SJSA1 (cell line): ENCODE measurements around the gene CRAMP1. TPM values are rescaled to one million over a fixed set of nuclear protein-coding genes. Genes with fewer than 3 reads are reported as not detected.

Experiments
- DNase-seq, 2 experiments: peaks; one replicate each; pipeline ENCODE4 v3.0.0-alpha.2; 2015 to 2020; ENCODE audit warnings: low spot score in 2 of 2, low read depth in 1 of 2
- H3K27ac ChIP-seq: fragments of 250-450 bp; sonication (Bioruptor Pico); 2 replicates; pipeline ENCODE4 v1.5.1; 2020; ENCODE audit warnings: mild to moderate bottlenecking, moderate library complexity
- H3K27me3 ChIP-seq: fragments of 250-450 bp; sonication (Bioruptor Pico); replicated peaks from 2 replicates; pipeline ENCODE4 v1.5.1; 2020; ENCODE audit warnings: mild to moderate bottlenecking, moderate library complexity
- H3K36me3 ChIP-seq: fragments of 250-450 bp; sonication (Bioruptor Pico); 2 replicates; pipeline ENCODE4 v1.5.1; 2020; ENCODE audit warnings: mild to moderate bottlenecking
- H3K4me1 ChIP-seq: fragments of 250-450 bp; sonication (Bioruptor Pico); replicated peaks from 2 replicates; pipeline ENCODE4 v1.6.1; 2021; ENCODE audit warnings: mild to moderate bottlenecking
- H3K4me3 ChIP-seq: fragments of 250-450 bp; sonication (Bioruptor Pico); 2 replicates; pipeline ENCODE4 v1.5.1; 2020; ENCODE audit warnings: mild to moderate bottlenecking
- H3K9me3 ChIP-seq: fragments of 250-450 bp; sonication (Bioruptor Pico); replicated peaks from 2 replicates; pipeline ENCODE4 v1.5.1; 2020; ENCODE audit warnings: mild to moderate bottlenecking
- total RNA-seq: library from RNA; depleted of rRNA; stranded (reverse); fragments of >200 nt; shearing (Covaris generic); gene quantifications from 2 replicates; pipeline ENCODE4 v1.2.3, GENCODE V29; 2014

Gene CRAMP1
- total RNA-seq, 1 experiment from 2014 or later: 10.3 TPM

DNA sequence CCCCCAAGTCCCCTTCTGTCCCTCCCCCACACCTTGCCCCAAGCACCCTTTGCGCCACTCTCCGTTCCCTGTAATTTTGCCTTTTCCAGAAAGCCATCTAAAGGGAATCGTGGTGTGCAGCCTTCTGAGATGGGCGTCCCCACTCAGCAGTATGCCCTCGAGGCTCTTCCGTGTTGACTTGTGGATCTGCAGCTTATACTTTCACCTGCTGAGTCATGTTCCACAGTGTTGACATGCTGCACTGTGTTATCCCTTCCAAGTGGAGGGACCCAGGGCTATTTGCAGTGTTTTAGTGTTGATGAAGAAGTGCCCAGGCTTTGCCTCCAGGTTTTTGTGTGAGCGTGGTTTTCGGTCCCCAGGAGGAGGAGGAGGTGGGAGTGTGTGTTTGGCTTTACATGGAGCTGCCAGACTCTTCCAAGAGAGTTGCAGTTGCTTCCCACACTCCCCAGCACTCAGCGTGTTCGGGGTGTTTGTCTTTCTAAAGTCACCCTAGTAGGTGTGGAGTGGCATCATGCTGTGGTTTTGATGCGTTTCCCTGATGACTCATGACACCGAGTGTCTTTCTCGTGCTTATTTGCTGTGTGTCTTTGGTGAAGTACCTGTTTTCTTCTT is 33.9 kb downstream of the CRAMP1 start:
- H3K27me3 ChIP-seq: no peaks in the 10 kb centered on the region
- peaks cover 51% of the 10 kb centered on the region for H3K36me3 ChIP-seq
- no peak overlapping the region for H3K4me3 ChIP-seq
- peaks cover 15% of the 10 kb centered on the region for H3K4me1 ChIP-seq
- peak in 1 of 2 experiments; percentile 38 for DNase-seq
- no peaks in the 10 kb centered on the region for H3K9me3 ChIP-seq
- H3K27ac ChIP-seq: peak overlapping the region; percentile 14; the same call in 1 of the 2 replicates

DNA sequence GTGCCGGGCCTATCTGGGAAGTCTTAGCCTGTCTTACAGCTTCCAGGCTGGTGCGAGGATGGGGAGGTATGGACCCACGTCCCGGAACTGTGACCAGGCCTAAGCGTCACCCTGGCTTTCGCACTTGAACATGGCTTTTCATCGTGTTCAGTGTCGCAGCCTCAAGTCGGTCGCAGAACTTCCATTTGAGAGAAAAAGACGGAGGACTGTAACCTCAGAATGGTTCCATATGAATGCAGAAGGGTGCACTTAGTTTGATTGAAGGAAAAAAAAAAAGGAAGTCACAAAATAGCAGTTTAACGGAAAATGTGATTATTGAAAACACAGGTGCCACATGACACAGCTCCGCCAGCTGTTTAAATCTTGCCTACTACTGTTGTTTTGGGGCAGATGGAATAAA is 35.7 kb downstream of the CRAMP1 start:
- peaks cover 15% of the 10 kb centered on the region for H3K4me1 ChIP-seq
- no peaks in the 10 kb centered on the region for H3K9me3 ChIP-seq
- H3K4me3 ChIP-seq: no peak overlapping the region

DNA sequence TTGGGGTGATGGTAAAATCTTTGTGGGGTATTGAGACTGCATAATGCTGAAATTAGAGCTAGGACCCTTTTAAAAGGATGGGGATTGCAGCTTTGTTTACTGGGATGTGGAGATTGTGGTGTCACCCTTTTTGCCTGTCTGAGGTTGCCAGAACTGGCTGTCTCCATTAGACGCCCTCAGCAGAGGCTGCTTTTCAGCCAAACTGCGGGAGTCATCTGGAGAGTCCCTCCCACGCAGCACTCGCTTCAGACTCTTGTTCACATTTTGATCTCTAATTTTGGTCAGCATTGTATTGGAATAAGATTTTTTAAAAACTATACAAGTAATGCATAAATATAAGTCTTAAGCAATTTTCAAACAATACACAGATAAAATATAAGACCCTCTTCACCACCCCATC is 38.0 kb downstream of the CRAMP1 start:
- Histone ChIP-seq H3K27ac (no peak overlapping the region), H3K9me3 (no peaks in the 10 kb centered on the region), H3K4me3 (no peak overlapping the region), H3K27me3 (no peaks in the 10 kb centered on the region), H3K4me1 (peaks cover 15% of the 10 kb centered on the region), H3K36me3 (peaks cover 59% of the 10 kb centered on the region)
- DNase-seq: no peak

More for the DNA sequence above, 35.7 kb downstream of the CRAMP1 start:
- DNase-seq: no peak
- no peak overlapping the region for H3K27ac ChIP-seq
- H3K27me3 ChIP-seq: no peaks in the 10 kb centered on the region
- H3K36me3 ChIP-seq: peaks cover 51% of the 10 kb centered on the region

DNA sequence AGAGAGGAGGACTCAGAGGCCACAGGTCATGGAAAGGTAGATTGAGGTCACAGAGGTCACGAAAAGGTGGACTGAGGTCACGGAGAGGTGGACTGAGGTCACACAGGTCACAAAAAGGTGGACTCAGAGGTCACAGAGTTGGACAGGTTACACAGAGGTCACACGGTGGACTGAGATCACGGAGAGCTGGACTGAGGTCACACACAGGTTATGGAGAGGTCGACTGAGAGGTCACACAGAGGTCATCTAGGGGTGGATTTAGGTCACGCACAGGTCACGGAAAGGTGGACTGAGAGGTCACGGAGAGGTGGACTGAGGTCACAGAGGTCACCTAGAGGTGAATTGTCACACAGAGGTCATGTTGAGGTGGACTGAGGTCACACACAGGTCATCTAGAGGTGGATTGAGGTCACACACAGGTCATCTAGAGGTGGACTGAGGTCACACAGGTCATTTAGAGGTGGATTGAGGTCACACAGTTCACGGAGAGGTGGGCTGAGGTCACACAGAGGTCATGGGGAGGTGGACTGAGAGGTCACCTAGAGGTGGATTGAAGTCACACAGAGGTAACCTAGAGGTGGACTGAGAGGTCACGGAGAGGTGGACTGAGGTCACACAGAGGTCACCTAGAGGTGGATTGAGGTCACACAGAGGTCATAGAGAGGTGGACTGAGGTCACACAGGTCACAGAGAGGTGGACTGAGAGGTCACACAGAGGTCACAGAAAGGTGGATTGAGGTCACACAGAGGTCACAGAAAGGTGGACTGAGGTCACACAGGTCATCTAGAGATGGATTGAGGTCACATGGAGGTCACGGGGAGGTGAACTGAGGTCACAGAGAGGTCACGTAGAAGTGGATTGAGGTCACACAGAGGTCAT is 39.2 kb downstream of the CRAMP1 start:
- no peak overlapping the region for H3K27ac ChIP-seq
- H3K4me1 ChIP-seq: peaks cover 3% of the 10 kb centered on the region
- H3K9me3 ChIP-seq: no peaks in the 10 kb centered on the region
- DNase-seq: no peak
- no peaks in the 10 kb centered on the region for H3K27me3 ChIP-seq
- peaks cover 61% of the 10 kb centered on the region for H3K36me3 ChIP-seq
- no peak overlapping the region for H3K4me3 ChIP-seq

DNA sequence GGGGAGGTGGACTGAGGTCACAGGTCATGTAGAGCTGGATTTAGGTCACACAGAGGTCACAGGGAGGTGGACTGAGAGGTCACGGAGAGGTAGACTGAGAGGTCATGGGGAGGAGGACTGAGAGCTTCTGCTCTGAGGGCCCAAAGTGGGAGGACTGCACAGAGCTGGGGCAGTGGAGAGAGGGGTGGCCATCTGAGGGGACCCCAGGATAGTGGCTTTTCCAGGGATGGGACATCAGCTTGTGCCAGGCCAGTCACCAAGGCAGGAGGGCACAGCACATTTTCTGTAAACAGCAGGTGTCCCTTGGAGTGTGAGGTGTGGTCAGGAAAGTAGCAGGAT is 39.8 kb downstream of the CRAMP1 start:
- Histone ChIP-seq H3K36me3 (peaks cover 61% of the 10 kb centered on the region), H3K4me1 (no peaks in the 10 kb centered on the region), H3K9me3 (no peaks in the 10 kb centered on the region), H3K27me3 (no peaks in the 10 kb centered on the region), H3K4me3 (no peak overlapping the region), H3K27ac (no peak overlapping the region)
- DNase-seq: no peak

DNA sequence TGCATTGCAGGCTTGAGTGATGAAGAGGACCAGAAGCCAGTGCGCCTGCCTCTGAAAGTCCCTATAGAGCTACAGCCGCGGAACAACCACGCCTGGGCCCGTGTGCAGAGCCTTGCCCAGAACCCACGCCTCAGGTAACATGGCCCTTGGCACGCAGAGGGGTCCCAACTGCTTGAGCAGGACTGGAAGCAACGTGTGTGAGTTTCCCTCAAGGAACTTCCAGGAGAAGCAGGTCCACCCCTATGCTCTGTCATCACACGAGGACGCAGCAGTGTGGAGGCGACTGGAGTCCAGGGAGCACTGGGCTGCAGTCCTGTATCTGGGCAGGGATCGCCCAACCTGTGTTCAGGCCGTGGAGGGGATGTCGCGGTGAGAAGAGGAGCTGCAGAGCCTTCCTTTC is 40.9 kb downstream of the CRAMP1 start:
- no peak overlapping the region for H3K27ac ChIP-seq
- DNase-seq: no peak
- H3K9me3 ChIP-seq: no peaks in the 10 kb centered on the region
- no peak overlapping the region for H3K4me3 ChIP-seq
- no peaks in the 10 kb centered on the region for H3K27me3 ChIP-seq
- H3K36me3 ChIP-seq: peaks cover 67% of the 10 kb centered on the region
- H3K4me1 ChIP-seq: no peaks in the 10 kb centered on the region

DNA sequence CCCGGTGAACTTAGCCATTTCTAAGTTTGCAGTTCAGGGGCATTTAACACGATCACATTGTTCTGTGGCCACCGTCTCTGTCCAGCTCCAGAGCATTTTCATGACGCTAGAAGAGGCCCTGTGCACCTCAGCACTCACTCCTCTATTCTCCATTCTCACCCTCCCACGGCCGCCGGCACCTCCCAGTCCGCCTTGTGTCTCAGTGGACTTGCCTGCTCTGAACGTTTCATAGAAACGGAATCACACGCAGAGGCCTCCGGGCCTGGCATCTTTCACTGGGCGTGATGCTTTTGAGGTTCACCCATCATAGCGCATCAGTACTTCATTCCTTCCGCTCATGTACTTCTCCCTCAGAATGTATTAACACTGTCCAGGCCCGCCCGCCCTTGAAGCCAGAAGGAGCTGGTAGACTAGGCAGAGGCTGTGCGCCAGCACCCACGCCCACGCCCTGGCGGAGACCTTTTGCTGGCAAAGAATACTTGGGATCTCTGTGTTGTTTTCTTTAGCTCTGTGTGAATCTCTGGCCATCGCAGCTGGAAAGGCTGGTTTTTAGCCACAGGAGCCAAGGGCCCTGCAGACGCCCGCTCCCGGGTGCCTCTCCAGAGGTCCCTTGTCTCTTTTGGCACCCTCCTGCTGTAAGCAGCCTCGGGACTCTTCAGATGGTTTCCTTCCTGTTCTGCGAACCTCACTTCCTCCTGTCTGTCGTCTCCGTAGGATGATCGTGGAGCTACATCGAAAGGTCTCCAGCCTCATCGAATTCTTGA is 42.5 kb downstream of the CRAMP1 start:
- Histone ChIP-seq H3K4me3 (no peak overlapping the region), H3K27me3 (no peaks in the 10 kb centered on the region), H3K9me3 (no peaks in the 10 kb centered on the region), H3K4me1 (no peaks in the 10 kb centered on the region), H3K27ac (no peak overlapping the region), H3K36me3 (peaks cover 83% of the 10 kb centered on the region)
- no peak for DNase-seq

DNA sequence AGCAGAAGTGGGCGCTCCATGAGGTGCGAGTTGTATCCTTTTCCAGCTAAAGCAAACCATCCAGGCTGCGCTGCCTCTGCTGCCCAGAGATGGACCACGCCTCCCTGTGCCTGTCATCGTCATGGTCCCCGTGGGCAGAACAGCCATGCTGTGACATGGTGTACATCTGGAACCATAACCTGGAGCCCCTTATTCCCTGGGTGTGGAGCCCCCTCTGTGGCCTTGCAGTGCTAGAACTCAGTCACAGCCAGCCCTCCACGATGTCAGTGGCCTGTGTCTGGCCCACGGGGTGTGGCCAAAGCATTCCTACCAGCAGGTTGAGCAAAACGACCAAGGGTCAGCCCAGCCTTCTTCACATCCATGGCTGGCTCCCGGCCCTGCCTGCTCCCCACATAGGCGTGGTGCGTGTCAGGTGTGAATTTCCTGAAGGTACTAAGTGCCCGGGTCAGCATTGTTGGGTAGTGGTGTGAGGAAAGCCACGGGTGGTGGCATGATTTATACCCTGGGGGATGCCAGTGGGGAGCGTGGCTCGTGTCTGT is 43.2 kb downstream of the CRAMP1 start:
- DNase-seq: no peak
- Histone ChIP-seq H3K9me3 (no peaks in the 10 kb centered on the region), H3K27ac (no peak overlapping the region), H3K36me3 (peaks cover 89% of the 10 kb centered on the region), H3K27me3 (no peaks in the 10 kb centered on the region), H3K4me1 (no peaks in the 10 kb centered on the region), H3K4me3 (no peak overlapping the region)

DNA sequence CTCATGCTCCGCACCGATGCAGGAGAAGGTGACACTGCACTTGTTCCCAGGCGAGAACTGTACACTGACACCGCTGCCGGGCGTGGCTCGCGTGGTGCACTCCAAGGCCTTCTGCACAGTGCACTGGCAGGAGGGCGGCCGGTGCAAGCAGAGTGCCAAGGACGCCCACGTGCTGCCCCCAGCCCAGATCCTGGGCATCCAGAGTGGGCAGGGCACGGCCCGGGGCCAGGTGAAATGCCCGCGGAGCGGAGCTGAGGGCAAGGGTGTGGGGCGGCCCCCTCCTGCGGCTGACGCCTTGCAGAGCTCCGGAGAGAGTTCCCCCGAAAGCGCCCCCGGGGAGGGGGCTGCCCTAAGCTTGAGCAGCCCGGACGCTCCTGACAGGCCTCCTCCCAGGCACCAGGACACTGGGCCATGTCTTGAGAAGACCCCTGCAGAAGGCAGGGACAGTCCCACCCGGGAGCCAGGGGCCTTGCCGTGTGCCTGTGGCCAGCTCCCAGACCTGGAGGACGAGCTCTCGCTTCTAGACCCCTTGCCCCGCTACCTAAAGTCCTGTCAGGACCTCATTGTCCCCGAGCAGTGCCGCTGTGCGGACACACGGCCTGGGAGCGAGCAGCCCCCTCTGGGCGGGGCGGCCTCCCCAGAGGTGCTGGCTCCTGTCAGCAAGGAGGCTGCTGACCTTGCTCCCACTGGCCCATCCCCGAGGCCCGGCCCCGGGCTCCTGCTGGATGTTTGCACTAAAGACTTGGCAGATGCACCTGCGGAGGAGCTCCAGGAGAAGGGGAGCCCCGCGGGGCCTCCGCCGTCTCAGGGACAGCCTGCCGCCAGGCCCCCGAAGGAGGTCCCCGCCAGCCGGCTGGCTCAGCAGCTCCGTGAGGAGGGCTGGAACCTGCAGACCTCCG is 44.0 kb downstream of the CRAMP1 start:
- peaks cover 86% of the 10 kb centered on the region for H3K36me3 ChIP-seq
- H3K4me3 ChIP-seq: no peak overlapping the region
- no peaks in the 10 kb centered on the region for H3K27me3 ChIP-seq
- no peak overlapping the region for H3K27ac ChIP-seq
- no peak for DNase-seq
- H3K9me3 ChIP-seq: no peaks in the 10 kb centered on the region
- H3K4me1 ChIP-seq: no peaks in the 10 kb centered on the region

DNA sequence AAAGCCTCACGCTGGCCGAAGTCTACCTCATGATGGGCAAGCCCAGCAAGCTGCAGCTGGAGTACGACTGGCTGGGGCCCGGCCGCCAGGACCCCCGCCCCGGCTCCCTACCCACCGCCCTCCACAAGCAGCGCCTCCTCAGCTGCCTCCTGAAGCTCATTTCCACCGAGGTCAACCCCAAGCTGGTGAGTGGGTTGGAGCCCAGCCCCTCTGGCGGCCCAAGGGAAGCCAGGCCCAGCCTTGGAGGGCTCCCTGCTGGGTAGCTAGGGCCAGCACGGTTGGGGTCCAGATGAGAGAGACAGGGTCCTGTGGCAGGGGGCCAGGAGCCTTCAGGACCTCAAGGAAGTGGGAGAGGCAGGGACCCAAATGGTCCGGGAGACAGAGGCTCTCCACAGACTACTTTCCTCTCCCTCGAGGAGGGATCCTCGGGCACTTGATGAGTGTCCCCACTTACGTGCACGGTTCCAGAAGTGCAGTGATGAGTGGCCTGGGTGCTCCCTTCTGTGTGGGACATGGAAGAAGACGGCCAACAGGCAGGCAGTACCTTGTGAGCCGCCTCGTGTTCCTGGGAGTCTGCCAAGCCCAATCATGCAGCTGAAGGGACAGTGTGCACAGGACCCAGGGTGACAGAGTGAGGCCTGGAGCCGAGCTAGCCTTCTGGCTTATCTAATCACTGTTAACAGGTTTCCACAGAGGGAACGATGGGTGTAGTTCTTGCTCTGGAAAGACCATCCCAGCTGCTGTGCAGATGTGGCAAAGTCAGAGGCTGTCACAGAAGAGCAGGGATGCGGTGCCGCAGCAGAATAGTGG is 44.9 kb downstream of the CRAMP1 start:
- H3K36me3 ChIP-seq: peaks cover 83% of the 10 kb centered on the region
- H3K9me3 ChIP-seq: no peaks in the 10 kb centered on the region
- H3K4me3 ChIP-seq: no peak overlapping the region
- H3K27ac ChIP-seq: no peak overlapping the region
- no peak for DNase-seq
- no peaks in the 10 kb centered on the region for H3K27me3 ChIP-seq
- no peaks in the 10 kb centered on the region for H3K4me1 ChIP-seq

DNA sequence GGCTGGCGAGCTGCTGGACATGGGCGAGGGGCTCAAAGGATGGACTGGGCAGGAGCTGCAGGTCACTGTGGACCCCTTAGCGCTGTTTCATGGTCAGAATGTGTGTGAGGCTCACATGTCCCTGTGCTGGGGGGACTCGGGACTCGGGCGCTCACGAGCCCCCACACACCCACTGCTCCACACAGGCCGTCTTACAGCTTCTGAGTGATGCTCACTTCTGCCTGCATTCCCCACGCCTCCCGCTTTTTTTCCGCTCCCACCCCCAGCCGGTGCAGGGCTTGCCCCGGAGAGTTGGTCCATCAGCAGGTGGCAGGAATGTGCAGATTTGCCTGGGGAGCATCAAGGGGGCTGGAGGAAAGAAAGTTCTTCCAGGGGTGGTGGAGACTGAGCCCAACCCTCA is 45.7 kb downstream of the CRAMP1 start:
- no peak for DNase-seq
- Histone ChIP-seq H3K36me3 (peaks cover 83% of the 10 kb centered on the region), H3K27ac (no peak overlapping the region), H3K4me1 (no peaks in the 10 kb centered on the region), H3K27me3 (no peaks in the 10 kb centered on the region), H3K9me3 (no peaks in the 10 kb centered on the region), H3K4me3 (no peak overlapping the region)

DNA sequence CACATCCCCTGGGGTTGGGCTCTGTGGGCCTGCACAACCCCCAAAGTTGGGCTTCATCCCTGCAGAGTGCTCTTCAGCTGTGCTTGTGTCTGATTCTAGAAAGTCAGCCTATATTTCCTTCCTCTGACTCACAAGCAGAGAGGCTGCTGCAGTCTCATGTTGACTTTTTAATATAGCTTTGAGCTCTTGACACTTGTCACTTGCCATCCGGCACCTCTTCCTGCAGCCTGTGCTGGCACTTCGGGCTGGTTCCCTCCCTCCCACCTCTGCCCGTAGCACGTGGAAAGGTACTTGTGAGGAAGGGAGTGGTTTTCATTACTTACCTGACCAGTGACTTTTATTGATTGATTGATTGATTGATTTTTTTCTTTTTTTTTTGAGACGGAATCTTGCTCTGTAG is 46.9 kb downstream of the CRAMP1 start:
- no peak overlapping the region for H3K4me3 ChIP-seq

More for the DNA sequence above, 46.9 kb downstream of the CRAMP1 start:
- peaks cover 89% of the 10 kb centered on the region for H3K36me3 ChIP-seq
- no peaks in the 10 kb centered on the region for H3K4me1 ChIP-seq
- H3K9me3 ChIP-seq: no peaks in the 10 kb centered on the region
- no peaks in the 10 kb centered on the region for H3K27me3 ChIP-seq
- H3K27ac ChIP-seq: no peak overlapping the region
- no peak for DNase-seq
